BJ (cell line): ENCODE measurements around the gene UROD. TPM values are rescaled to one million over a fixed set of nuclear protein-coding genes. Genes with fewer than 3 reads are reported as not detected.

Source experiments
- CTCF ChIA-PET: fragments of 350-600 bp; formaldehyde crosslinking; extraction: SDS; loops from one replicate; lab custom pipeline; 2021; ENCODE audit warnings: antibody characterized with exemption, inconsistent platforms; lab: Yijun Ruan, JAX
- POLR2A ChIA-PET: fragments of 300-600 bp; sonication (Branson Sonifier 250); formaldehyde crosslinking; extraction: SDS; loops from one replicate; lab custom pipeline; 2021; ENCODE audit warnings: antibody characterized with exemption; lab: Charles Lee
- DNase-seq: peaks from one replicate; pipeline ENCODE4 v3.0.0-alpha.2; 2011; ENCODE audit warnings: low read depth
- H3K27me3 ChIP-seq: 2 replicates; pipeline ENCODE4 v1.6.0; 2011; ENCODE audit warnings: low read length; ENCODE audit not compliant: control insufficient read depth, insufficient read depth
- H3K36me3 ChIP-seq: 2 replicates; pipeline ENCODE4 v1.5.1; 2011; ENCODE audit warnings: low read length; ENCODE audit not compliant: control insufficient read depth, insufficient read depth
- H3K4me3 ChIP-seq: 2 replicates; pipeline ENCODE4 v1.5.1; 2011; ENCODE audit warnings: low read depth, mild to moderate bottlenecking, control low read depth, low read length
- polyA plus RNA-seq: library from polyadenylated mRNA; depleted of rRNA; stranded (reverse); fragments of >200 nt; gene quantifications from 2 replicates; pipeline ENCODE4 v1.2.3, GENCODE V29; 2011
- TF ChIP-seq, protein P1 (sequence below): IDR thresholded peaks from 2 replicates; pipeline ENCODE4 v1.5.1; 2011; ENCODE audit warnings: low read depth, mild to moderate bottlenecking, control low read depth, inconsistent platforms, low read length, moderate library complexity; ENCODE audit not compliant: insufficient read depth

UROD gene
- polyA plus RNA-seq, 1 experiment = 303 TPM

DNA sequence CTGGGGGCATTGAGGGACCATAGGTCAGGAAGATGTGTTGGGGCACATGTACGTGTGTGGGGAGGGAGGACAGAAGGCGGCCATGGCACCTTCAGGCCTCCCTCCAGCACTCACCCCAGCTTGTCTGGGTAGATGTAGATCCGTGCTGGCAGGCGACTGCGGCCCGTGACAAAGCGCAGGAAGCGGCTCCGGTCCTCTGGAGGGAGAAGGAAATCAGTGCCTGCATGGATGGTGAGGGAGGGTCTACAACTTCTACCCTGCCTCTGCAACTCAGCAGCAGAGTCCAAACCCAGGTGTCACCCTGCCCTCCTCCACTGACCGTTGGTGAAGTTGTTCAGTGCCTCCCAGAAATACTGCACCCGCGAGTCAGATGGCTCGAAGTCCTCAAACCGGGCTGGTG is 8.3 kb upstream of the UROD start:
- no peak overlapping the region for H3K4me3 ChIP-seq
- POLR2A ChIA-PET = no interaction called here
- TF ChIP-seq, protein P1, sequence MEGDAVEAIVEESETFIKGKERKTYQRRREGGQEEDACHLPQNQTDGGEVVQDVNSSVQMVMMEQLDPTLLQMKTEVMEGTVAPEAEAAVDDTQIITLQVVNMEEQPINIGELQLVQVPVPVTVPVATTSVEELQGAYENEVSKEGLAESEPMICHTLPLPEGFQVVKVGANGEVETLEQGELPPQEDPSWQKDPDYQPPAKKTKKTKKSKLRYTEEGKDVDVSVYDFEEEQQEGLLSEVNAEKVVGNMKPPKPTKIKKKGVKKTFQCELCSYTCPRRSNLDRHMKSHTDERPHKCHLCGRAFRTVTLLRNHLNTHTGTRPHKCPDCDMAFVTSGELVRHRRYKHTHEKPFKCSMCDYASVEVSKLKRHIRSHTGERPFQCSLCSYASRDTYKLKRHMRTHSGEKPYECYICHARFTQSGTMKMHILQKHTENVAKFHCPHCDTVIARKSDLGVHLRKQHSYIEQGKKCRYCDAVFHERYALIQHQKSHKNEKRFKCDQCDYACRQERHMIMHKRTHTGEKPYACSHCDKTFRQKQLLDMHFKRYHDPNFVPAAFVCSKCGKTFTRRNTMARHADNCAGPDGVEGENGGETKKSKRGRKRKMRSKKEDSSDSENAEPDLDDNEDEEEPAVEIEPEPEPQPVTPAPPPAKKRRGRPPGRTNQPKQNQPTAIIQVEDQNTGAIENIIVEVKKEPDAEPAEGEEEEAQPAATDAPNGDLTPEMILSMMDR = no peak
- CTCF ChIA-PET = no interaction called here
- peaks cover 55% of the 10 kb centered on the region for H3K36me3 ChIP-seq
- H3K27me3 ChIP-seq = no peaks in the 10 kb centered on the region
- no peak for DNase-seq

DNA sequence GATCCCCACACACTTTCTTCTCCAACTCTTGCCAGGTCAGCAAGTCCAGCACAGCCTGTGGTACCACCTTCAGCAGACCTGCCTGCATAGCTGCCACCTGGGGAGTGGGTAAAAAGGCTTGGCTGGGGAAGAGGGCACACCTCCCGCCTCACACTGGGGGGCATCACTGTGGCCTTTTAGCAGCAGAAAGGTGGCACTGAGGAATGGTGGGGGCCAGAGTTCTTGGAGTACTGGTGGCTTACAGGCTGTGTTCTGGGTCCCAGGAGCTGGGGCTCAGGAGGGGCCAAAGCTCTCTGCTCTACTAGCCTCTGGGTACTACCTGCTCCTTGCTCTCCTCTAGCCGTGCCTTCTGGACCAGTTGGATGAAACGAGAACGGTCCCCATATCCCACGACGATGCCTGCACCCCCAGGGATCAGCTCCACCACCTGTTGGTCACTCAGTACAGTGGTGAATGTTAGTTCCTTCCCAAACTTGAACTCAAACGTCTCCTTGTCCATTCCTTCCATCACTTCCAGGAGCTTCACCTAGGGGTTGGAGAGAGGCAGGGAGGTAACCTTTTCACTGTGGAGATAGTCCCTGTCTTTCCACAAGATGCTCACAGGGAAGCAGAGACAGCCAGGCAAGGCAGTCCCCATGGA is 7.7 kb upstream of the UROD start:
- POLR2A ChIA-PET = no interaction called here
- H3K36me3 ChIP-seq = peaks cover 59% of the 10 kb centered on the region
- CTCF ChIA-PET = interaction anchor here (1.2 kb wide), 1 partner anchor 296 kb away, joined by 3 read pairs; no protein-coding TSS in a partner anchor
- DNase-seq = no peak
- H3K27me3 ChIP-seq = no peaks in the 10 kb centered on the region
- TF ChIP-seq, protein P1 = no peak
- no peak overlapping the region for H3K4me3 ChIP-seq

DNA sequence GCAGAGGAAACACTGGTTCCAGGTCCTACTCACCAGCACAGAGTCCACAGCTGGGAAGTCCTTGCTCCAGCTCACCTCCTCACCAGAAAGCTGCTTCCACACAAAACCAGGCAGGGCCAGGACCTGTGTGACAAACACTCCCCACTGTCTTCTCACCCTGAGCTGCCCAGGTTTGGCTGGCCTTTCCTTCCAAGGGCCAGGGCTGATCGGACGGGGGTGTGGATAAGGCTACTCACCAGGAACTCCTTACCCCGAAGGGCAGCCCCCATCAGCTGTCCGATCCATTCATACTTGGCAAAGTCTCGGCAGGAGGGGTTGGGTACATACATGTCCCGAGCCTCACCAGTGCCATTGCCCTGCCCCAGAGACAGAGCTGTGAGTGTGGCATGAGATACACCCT is 6.3 kb upstream of the UROD start:
- H3K4me3 ChIP-seq = no peak overlapping the region
- POLR2A ChIA-PET = no interaction called here
- H3K27me3 ChIP-seq = no peaks in the 10 kb centered on the region
- H3K36me3 ChIP-seq = peaks cover 59% of the 10 kb centered on the region
- no peak for DNase-seq
- CTCF ChIA-PET = interaction anchor here (1.0 kb wide), 1 partner anchor 9 kb away, joined by 4 read pairs; no protein-coding TSS in a partner anchor
- TF ChIP-seq, protein P1 = no peak

DNA sequence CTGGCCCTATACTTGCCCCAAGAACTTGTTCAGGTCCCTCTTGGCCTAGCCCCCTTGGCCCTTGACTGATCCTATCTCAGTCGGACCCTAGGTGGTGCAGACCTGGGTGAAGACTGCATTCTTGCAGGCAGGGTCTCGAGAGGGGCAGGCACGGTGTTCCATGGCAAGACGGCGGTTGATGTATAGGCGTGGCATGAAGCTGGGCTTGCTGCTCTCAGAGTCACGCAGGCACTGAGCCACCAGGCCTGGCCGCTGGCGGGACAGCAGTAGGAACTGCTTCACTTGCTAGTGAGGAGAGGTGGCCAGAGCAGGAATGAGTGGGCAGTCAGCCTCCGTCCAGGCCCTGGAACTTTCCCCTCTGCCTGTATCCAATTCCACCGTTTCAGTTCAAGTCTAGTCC is 4.7 kb upstream of the UROD start:
- peaks cover 54% of the 10 kb centered on the region for H3K36me3 ChIP-seq
- CTCF ChIA-PET = interaction anchor here (1.7 kb wide), 1 partner anchor 11 kb away, joined by 5 read pairs; no protein-coding TSS in a partner anchor

DNA sequence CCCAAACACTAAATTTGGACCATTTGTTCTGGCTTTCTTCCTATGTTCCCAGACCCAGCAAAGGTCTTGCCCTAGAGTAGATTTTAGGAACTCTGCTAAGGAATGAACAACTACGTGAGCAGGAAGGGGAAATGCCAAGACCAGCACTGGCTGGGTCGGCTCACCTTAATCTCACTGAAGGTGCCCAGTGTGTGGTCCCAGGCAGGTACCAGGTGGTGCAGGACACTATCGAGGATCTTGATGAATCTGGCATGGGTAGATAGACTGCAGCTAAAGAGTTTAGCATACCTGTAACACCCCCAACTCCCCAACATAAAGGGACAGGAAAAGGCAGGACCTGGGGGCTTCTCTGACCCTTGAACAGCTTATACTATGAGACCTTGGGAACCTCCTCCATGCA is 4.0 kb upstream of the UROD start:
- POLR2A ChIA-PET = no interaction called here
- CTCF ChIA-PET = interaction anchor here (1.7 kb wide), 1 partner anchor 11 kb away, joined by 5 read pairs; no protein-coding TSS in a partner anchor
- TF ChIP-seq, protein P1 = no peak
- H3K4me3 ChIP-seq = no peak overlapping the region
- peaks cover 50% of the 10 kb centered on the region for H3K36me3 ChIP-seq
- H3K27me3 ChIP-seq = no peaks in the 10 kb centered on the region
- DNase-seq = no peak

More for the DNA sequence above, 4.7 kb upstream of the UROD start:
- Histone ChIP-seq H3K4me3 (no peak overlapping the region), H3K27me3 (no peaks in the 10 kb centered on the region)
- TF ChIP-seq, protein P1 = no peak
- no peak for DNase-seq
- POLR2A ChIA-PET = no interaction called here
